Ovary (tissue), 3 donors: ENCODE results near the gene MXD3.

Source experiments
- POLR2A ChIP-seq: fragments of 450-650 bp; IDR thresholded peaks from one replicate; pipeline ENCODE4 v1.6.1; 2017; ENCODE audit warnings: antibody characterized with exemption, mild to moderate bottlenecking, moderate library complexity
- TF ChIP-seq, protein P1 (sequence below), 3 donors: fragments of 450-650 bp in 2 of 3; fragments of 200-600 bp in 1 of 3; IDR thresholded peaks; one replicate each; pipeline versions ENCODE4 v1.5.1 to v1.8.0; 2016 to 2022; ENCODE audit warnings: antibody characterized with exemption in 3 of 3, mild to moderate bottlenecking in 1 of 3
- donor health status: DM: no; HTN: no; CAD: no.

DNA sequence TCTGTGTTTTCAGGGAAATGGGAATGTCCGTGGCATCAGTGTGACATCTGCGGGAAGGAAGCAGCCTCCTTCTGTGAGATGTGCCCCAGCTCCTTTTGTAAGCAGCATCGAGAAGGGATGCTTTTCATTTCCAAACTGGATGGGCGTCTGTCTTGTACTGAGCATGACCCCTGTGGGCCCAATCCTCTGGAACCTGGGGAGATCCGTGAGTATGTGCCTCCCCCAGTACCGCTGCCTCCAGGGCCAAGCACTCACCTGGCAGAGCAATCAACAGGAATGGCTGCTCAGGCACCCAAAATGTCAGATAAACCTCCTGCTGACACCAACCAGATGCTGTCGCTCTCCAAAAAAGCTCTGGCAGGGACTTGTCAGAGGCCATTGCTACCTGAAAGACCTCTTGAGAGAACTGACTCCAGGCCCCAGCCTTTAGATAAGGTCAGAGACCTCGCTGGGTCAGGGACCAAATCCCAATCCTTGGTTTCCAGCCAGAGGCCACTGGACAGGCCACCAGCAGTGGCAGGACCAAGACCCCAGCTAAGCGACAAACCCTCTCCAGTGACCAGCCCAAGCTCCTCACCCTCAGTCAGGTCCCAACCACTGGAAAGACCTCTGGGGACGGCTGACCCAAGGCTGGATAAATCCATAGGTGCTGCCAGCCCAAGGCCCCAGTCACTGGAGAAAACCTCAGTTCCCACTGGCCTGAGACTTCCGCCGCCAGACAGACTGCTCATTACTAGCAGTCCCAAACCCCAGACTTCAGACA lies 17.7 kb downstream of the MXD3 start:
- TF ChIP-seq, protein P1, sequence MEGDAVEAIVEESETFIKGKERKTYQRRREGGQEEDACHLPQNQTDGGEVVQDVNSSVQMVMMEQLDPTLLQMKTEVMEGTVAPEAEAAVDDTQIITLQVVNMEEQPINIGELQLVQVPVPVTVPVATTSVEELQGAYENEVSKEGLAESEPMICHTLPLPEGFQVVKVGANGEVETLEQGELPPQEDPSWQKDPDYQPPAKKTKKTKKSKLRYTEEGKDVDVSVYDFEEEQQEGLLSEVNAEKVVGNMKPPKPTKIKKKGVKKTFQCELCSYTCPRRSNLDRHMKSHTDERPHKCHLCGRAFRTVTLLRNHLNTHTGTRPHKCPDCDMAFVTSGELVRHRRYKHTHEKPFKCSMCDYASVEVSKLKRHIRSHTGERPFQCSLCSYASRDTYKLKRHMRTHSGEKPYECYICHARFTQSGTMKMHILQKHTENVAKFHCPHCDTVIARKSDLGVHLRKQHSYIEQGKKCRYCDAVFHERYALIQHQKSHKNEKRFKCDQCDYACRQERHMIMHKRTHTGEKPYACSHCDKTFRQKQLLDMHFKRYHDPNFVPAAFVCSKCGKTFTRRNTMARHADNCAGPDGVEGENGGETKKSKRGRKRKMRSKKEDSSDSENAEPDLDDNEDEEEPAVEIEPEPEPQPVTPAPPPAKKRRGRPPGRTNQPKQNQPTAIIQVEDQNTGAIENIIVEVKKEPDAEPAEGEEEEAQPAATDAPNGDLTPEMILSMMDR (IDR thresholded peaks at IDR 0.05), result no peak
- TF ChIP-seq POLR2A, result no peak
